ENCODE data around the gene ABT1.

The ABT1 gene

DNA sequence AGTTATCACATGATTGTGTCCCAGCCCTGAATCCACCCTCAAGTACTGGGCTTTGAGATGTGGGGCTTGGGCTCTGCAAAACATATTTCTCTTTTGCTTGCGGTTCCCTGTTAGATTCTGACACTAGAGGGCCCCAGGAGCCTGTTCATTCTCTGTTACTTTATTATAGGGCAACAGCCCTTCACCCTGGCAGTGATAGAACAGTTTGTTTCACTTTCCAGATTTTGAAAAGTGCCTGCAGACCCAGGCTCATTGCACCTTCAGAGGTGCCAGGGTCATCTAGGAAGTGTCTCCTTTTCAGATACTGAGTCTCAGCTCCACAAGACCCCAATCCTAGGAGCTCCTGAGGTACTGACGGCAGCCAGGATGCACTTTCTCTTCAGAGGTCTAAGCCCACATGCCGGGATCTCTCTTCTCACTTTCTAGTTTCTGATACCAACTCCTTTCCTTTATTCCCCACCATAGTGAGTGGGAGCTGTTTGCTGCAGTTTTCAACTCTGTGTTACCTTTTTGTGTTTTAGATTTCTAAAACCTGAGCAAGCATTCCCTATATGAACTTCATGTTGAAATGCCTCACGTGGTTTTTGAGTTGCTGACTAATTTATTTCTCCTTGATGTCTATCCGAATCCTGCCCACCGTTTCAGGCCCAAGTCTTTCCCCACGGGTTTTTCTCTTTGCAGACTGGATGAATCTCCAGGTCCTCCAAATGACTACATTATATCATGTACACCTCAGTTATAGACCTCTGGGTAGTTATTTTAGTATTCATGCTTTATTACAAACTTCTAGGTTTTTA lies 10.9 kb downstream of the ABT1 start:
- Histone ChIP-seq H3K9me3 (ENCODE audit: control insufficient read depth, low read length) (no peaks in the 10 kb centered on the region), H3K27ac (ENCODE audit: low read depth, low read length, severe bottlenecking) (no peak overlapping the region), H3K36me3 (ENCODE audit: control insufficient read depth, insufficient read depth, low read length) (no peaks in the 10 kb centered on the region), H3K4me1 (ENCODE audit: control insufficient read depth, insufficient read depth, low read length, poor library complexity, severe bottlenecking) (no peaks in the 10 kb centered on the region), H3K4me3 (ENCODE audit: extremely low read depth, insufficient read depth, low read length, poor library complexity, severe bottlenecking) (no peak overlapping the region)
- 63 to 68% methylated on average over 4 of the region's 7 CpGs for WGBS, 2 experiments (ENCODE audit: insufficient coverage in 2 of 2)

DNA sequence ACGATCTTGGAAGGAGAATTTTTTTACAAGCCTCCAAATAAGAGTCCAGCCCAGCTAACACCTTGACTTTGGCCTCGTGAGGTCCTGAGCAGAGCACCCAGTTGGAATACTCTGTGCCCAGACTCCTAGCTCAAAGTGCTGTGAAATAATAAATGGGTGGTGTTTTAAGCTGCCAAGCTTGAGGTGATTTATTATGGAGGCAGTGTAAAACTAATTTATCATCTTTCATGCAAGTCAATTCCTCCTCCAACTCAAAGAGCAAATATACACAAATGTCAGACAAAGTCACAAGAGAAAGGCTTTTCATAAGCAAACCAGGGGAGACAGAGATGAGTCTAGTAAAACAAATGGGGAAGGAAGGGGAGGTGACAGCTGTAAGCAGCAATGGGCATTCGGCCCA lies 12.7 kb downstream of the ABT1 start:
- no peak overlapping the region for H3K4me3 ChIP-seq (ENCODE audit: extremely low read depth, insufficient read depth, low read length, poor library complexity, severe bottlenecking)
- 50 to 93% methylated on average over 1 to 3 of the region's 3 CpGs for WGBS, 2 experiments (ENCODE audit: insufficient coverage in 2 of 2)
- H3K9me3 ChIP-seq (ENCODE audit: control insufficient read depth, low read length) = no peaks in the 10 kb centered on the region
- no peak overlapping the region for H3K27ac ChIP-seq (ENCODE audit: low read depth, low read length, severe bottlenecking)
- H3K36me3 ChIP-seq (ENCODE audit: control insufficient read depth, insufficient read depth, low read length) = no peaks in the 10 kb centered on the region
- H3K4me1 ChIP-seq (ENCODE audit: control insufficient read depth, insufficient read depth, low read length, poor library complexity, severe bottlenecking) = peaks cover under 1% of the 10 kb centered on the region

DNA sequence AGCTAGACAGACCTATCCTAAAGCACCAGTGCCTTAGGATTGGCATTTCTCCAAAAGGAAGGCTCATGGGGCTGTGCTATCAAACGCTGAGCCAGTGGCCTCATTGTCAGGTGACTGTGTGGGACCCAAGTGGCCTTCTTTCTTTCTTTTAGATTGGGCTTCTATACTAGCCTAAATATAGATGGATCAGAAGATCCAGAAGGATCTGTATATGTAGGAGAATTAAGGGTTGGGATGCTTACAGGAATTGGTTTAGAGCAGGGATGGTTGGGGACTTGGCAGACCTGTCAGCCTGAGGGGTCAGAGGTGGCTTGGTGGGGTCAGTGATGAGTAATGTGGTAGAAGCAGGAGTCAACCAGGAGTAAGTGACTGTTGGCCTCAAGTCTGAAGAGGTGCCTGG lies 14.8 kb downstream of the ABT1 start:
- Histone ChIP-seq H3K27ac (ENCODE audit: low read depth, low read length, severe bottlenecking) (no peak overlapping the region), H3K4me1 (ENCODE audit: control insufficient read depth, insufficient read depth, low read length, poor library complexity, severe bottlenecking) (peaks cover 5% of the 10 kb centered on the region), H3K4me3 (ENCODE audit: extremely low read depth, insufficient read depth, low read length, poor library complexity, severe bottlenecking) (no peak overlapping the region), H3K36me3 (ENCODE audit: control insufficient read depth, insufficient read depth, low read length) (no peaks in the 10 kb centered on the region), H3K9me3 (ENCODE audit: control insufficient read depth, low read length) (peaks cover 6% of the 10 kb centered on the region)
- 80 to 86% methylated on average over 1 of the region's 1 CpG for WGBS, 2 experiments (ENCODE audit: insufficient coverage in 2 of 2)

DNA sequence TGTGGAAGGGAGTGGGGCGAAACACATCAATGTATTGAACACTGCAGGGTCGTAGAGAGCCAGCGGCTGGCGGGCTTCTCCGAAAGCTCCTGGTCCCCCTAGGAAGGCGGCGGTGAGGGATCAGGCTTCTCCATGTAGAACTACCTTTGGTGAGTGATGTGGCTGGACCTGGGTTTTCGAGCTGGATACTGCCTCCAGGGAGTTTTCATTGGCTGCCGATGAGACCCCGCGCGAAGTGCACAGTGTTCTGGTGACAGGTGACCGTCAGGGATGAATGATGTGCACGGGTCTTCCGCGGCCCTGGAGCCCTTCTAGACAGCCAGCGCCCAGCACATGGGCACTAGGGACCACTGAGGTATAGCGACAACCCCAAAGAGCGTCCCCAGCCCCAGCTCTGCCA lies 16.4 kb downstream of the ABT1 start:
- Histone ChIP-seq H3K4me3 (ENCODE audit: extremely low read depth, insufficient read depth, low read length, poor library complexity, severe bottlenecking) (no peak overlapping the region), H3K9me3 (ENCODE audit: control insufficient read depth, low read length) (peaks cover 9% of the 10 kb centered on the region), H3K36me3 (ENCODE audit: control insufficient read depth, insufficient read depth, low read length) (no peaks in the 10 kb centered on the region), H3K4me1 (ENCODE audit: control insufficient read depth, insufficient read depth, low read length, poor library complexity, severe bottlenecking) (peaks cover 5% of the 10 kb centered on the region), H3K27ac (ENCODE audit: low read depth, low read length, severe bottlenecking) (no peak overlapping the region)
- WGBS, 2 experiments (ENCODE audit: insufficient coverage in 2 of 2) = 36 to 42% methylated on average over 15 to 18 of the region's 19 CpGs

DNA sequence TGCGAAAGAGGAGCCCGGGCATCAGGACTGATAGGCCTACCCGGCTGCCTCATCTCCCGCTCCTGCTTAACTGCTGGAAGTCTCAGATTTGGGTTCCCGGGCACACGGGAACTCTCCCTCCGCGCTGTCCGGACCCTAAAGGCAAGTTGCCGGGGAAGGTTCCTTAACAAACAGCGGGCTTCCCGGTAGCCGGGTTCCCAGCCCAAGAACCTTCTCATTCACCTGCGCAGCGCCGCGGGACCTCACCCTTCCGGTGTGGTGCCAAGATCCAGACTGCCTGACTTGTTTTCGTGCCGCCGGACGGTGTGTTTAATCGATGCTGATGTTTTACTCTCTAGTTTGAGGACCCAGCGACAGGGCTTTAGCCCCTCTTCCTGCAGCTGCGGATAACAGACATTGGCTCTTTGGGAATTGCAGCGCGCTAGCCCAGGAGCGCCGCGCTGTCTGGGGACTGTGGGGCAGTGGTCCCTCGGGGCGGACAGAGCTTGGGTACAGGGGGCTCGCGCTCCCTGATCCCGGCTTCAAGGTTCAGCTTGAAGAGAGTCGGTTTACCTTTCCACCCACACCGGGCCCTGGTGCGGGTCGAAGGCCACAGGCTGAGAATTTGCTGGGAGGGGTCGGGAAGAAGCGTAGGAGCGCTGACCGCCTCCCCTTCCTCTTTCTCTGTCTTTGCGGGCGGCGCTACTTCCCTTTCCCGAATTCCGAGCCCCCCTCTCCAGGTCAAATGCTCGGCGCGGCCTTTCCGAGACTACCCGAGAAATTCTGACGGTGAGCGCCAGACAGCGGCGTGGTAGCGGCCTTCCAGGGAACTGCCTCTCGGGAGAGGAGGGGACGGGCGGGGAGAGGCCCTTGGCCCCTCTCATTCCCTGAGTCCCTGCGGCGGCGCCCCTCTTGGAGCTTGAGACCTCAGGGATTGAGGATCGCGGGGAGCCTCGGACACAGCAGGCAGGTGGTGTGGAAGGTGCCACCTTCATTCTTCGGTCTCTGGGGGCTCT lies 17.2 kb downstream of the ABT1 start:
- H3K4me1 ChIP-seq (ENCODE audit: control insufficient read depth, insufficient read depth, low read length, poor library complexity, severe bottlenecking) = peaks cover 5% of the 10 kb centered on the region
- H3K36me3 ChIP-seq (ENCODE audit: control insufficient read depth, insufficient read depth, low read length) = no peaks in the 10 kb centered on the region
- WGBS, 2 experiments (ENCODE audit: insufficient coverage in 2 of 2) = 2% methylated on average over 33 to 53 of the region's 68 CpGs
- H3K27ac ChIP-seq (ENCODE audit: low read depth, low read length, severe bottlenecking) = no peak overlapping the region
- H3K9me3 ChIP-seq (ENCODE audit: control insufficient read depth, low read length) = peaks cover 9% of the 10 kb centered on the region
- peak overlapping the region; percentile 47 for H3K4me3 ChIP-seq (ENCODE audit: extremely low read depth, insufficient read depth, low read length, poor library complexity, severe bottlenecking)

DNA sequence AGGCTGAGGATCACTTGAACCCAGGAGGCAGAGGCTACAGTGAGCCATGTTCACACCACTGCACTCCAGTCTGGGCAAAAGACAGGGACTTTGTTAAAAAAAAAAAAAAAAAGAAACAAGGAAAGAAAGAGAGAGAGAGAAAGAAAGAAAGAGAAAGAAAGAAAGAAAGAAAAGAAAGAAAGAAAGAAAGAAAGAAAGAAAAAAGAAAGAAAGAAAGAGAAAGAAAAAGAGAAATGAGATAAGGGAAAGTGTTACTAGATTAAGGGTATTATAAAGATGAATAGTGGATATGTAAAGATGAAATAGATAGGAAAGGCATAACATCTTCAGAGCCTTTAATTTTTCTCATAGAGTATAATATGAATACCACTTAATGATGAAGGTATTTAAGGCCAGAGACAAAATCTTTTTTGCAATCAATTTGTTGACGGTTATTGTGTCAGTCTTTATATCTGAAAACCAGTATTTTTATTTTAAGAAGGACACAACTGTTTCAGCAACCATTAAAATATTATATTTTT lies 26.6 kb downstream of the ABT1 start:
- H3K27ac ChIP-seq (ENCODE audit: low read depth, low read length, severe bottlenecking) = no peak overlapping the region
- no peaks in the 10 kb centered on the region for H3K36me3 ChIP-seq (ENCODE audit: control insufficient read depth, insufficient read depth, low read length)
- peaks cover 9% of the 10 kb centered on the region for H3K9me3 ChIP-seq (ENCODE audit: control insufficient read depth, low read length)
- no peak overlapping the region for H3K4me3 ChIP-seq (ENCODE audit: extremely low read depth, insufficient read depth, low read length, poor library complexity, severe bottlenecking)
- no peaks in the 10 kb centered on the region for H3K4me1 ChIP-seq (ENCODE audit: control insufficient read depth, insufficient read depth, low read length, poor library complexity, severe bottlenecking)
- WGBS, 2 experiments (ENCODE audit: insufficient coverage in 2 of 2) = no CpG with 5 or more reads among the region's 1 CpG

DNA sequence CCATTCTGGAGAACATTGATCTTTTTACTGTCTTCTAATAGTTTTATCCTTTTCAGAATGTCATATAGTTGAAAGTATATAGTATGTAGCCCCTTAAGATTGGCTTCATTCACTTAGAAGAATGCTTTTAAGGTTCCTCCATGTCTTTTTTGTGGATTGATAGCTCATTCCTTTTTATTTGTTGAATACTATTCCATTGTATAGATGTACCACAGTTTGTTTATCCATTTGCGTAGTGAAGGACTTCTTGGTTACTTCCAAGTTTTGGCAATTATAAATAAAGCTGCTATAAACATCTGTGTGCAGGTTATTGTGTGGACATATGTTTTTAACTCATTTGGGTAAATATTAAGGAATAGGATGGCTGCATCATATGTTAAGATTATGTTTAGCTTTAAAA lies 27.8 kb downstream of the ABT1 start:
- no peak overlapping the region for H3K4me3 ChIP-seq (ENCODE audit: extremely low read depth, insufficient read depth, low read length, poor library complexity, severe bottlenecking)
- no peak overlapping the region for H3K27ac ChIP-seq (ENCODE audit: low read depth, low read length, severe bottlenecking)
- no CpG with 5 or more reads among the region's 1 CpG for WGBS, 2 experiments (ENCODE audit: insufficient coverage in 2 of 2)
- peaks cover 9% of the 10 kb centered on the region for H3K9me3 ChIP-seq (ENCODE audit: control insufficient read depth, low read length)
- no peaks in the 10 kb centered on the region for H3K4me1 ChIP-seq (ENCODE audit: control insufficient read depth, insufficient read depth, low read length, poor library complexity, severe bottlenecking)
- H3K36me3 ChIP-seq (ENCODE audit: control insufficient read depth, insufficient read depth, low read length) = no peaks in the 10 kb centered on the region

DNA sequence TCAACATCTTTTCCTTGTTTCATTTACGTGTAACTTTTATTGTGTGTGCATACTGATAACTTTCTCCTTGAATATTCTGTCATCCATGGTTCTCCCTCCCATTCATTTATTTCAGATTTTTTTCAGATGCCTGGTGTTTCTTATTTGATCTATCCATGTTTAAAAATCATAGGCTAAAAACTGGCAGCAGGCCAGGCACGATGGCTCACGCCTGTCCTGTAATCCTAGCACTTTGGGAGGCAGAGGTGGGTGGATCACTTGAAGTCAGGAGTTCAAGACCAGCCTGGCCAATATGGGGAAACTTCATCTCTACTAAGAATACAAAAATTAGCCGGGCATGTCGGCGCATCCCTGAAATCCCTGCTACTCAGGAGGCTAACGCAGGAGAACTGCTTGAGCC lies 31.1 kb downstream of the ABT1 start:
- H3K27ac ChIP-seq (ENCODE audit: low read depth, low read length, severe bottlenecking) = no peak overlapping the region
- H3K4me1 ChIP-seq (ENCODE audit: control insufficient read depth, insufficient read depth, low read length, poor library complexity, severe bottlenecking) = no peaks in the 10 kb centered on the region
- no peak overlapping the region for H3K4me3 ChIP-seq (ENCODE audit: extremely low read depth, insufficient read depth, low read length, poor library complexity, severe bottlenecking)
- peaks cover 9% of the 10 kb centered on the region for H3K9me3 ChIP-seq (ENCODE audit: control insufficient read depth, low read length)
- 77 to 82% methylated on average over 6 of the region's 7 CpGs for WGBS, 2 experiments (ENCODE audit: insufficient coverage in 2 of 2)
- no peaks in the 10 kb centered on the region for H3K36me3 ChIP-seq (ENCODE audit: control insufficient read depth, insufficient read depth, low read length)

DNA sequence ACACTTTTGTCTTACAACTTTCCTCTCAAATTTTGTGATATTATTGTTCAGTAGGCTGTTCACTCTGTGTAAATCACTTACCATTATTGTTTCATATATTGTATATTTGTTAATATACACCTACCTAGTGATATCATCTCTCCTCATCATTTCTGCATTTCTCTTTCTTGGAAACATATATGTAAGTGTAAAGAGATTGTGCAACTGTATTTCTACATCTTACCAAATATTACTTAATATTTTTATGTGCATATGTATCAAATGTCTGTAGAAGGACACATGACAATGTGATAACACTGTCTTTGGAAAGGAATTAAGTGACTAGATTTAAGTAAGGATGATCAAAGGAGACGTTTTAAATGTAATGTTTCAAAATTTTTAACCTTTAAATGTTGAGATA lies 32.6 kb downstream of the ABT1 start:
- H3K9me3 ChIP-seq (ENCODE audit: control insufficient read depth, low read length) = peaks cover 7% of the 10 kb centered on the region
- no peak overlapping the region for H3K27ac ChIP-seq (ENCODE audit: low read depth, low read length, severe bottlenecking)
- no peak overlapping the region for H3K4me3 ChIP-seq (ENCODE audit: extremely low read depth, insufficient read depth, low read length, poor library complexity, severe bottlenecking)
- 57% methylated on average over 1 of the region's 1 CpG; no CpG with 5 or more reads in 1 of the 2 experiments for WGBS, 2 experiments (ENCODE audit: insufficient coverage in 2 of 2)
- H3K4me1 ChIP-seq (ENCODE audit: control insufficient read depth, insufficient read depth, low read length, poor library complexity, severe bottlenecking) = no peaks in the 10 kb centered on the region
- peaks cover 4% of the 10 kb centered on the region for H3K36me3 ChIP-seq (ENCODE audit: control insufficient read depth, insufficient read depth, low read length)

DNA sequence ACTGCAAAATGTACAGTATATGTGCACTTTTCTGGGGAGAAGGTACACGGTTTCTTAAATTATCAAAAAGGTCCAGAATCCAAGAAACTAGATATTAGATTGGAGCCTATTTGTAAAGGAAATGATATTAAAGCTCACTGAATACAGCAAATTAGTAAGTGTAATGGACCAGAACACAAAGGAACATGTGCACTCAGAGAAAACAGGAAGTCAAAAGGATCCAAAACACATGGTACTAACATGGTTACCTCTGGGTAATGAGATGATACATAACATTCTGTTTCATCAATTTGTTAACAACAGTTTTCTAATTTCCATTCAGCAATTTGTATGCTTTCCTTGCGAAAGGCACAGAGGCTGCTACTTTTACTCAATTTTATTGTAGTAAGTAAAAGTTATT lies 44.1 kb downstream of the ABT1 start:
- Histone ChIP-seq H3K4me3 (ENCODE audit: extremely low read depth, insufficient read depth, low read length, poor library complexity, severe bottlenecking) (no peak overlapping the region), H3K36me3 (ENCODE audit: control insufficient read depth, insufficient read depth, low read length) (peaks cover 71% of the 10 kb centered on the region), H3K27ac (ENCODE audit: low read depth, low read length, severe bottlenecking) (no peak overlapping the region), H3K4me1 (ENCODE audit: control insufficient read depth, insufficient read depth, low read length, poor library complexity, severe bottlenecking) (no peaks in the 10 kb centered on the region), H3K9me3 (ENCODE audit: control insufficient read depth, low read length) (peaks cover 49% of the 10 kb centered on the region)
- WGBS, 2 experiments (ENCODE audit: insufficient coverage in 2 of 2) = 86% methylated on average over 1 of the region's 2 CpGs; no CpG with 5 or more reads in 1 of the 2 experiments
